22Rv1 (cell line): ENCODE results near the gene FLRT2.

Source experiments
- ZFX ChIP-seq: fragments of 450-650 bp; IDR thresholded peaks from 2 replicates; pipeline ENCODE4 v1.6.1; 2017; ENCODE audit warnings: antibody characterized with exemption, borderline replicate concordance
- TF ChIP-seq, protein P1 (sequence below): fragments of 450-650 bp; IDR thresholded peaks from 2 replicates; pipeline ENCODE4 v1.5.1; 2017; ENCODE audit warnings: mild to moderate bottlenecking

GRCh38 chr14:85535321-85535720, 5.4 kb downstream of the FLRT2 start:
- TF ChIP-seq, protein P1, sequence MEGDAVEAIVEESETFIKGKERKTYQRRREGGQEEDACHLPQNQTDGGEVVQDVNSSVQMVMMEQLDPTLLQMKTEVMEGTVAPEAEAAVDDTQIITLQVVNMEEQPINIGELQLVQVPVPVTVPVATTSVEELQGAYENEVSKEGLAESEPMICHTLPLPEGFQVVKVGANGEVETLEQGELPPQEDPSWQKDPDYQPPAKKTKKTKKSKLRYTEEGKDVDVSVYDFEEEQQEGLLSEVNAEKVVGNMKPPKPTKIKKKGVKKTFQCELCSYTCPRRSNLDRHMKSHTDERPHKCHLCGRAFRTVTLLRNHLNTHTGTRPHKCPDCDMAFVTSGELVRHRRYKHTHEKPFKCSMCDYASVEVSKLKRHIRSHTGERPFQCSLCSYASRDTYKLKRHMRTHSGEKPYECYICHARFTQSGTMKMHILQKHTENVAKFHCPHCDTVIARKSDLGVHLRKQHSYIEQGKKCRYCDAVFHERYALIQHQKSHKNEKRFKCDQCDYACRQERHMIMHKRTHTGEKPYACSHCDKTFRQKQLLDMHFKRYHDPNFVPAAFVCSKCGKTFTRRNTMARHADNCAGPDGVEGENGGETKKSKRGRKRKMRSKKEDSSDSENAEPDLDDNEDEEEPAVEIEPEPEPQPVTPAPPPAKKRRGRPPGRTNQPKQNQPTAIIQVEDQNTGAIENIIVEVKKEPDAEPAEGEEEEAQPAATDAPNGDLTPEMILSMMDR = no peak
- no peak for TF ChIP-seq ZFX
